Body of pancreas (tissue), 4 donors: Measurements from ENCODE around the gene MYLK. TPM values are rescaled to one million over a fixed set of nuclear protein-coding genes. Genes with fewer than 3 reads are reported as not detected.
"Not testable (repeated sequence)": the region's sequence is repeated elsewhere in the genome, so short reads cannot be mapped to it uniquely, and the experiment has no call there.

ENCODE experiments used
- ATAC-seq: fragments of 150-250 bp; one replicate; pipeline ENCODE4 v1.9.1; 2016
- DNase-seq, 4 donors: peaks; one replicate each; pipeline ENCODE4 v3.0.0-alpha.2; 2019
- H3K27ac ChIP-seq, 4 donors: fragments of 200-600 bp; sonication (generic); 1 replicate in 3 of 4; 2 replicates in 1 of 4; pipeline versions ENCODE4 v1.5.1 to v1.6.1; 2016 to 2019; ENCODE audit warnings: mild to moderate bottlenecking in 1 of 4, mixed read lengths in 1 of 4, moderate library complexity in 1 of 4
- H3K27me3 ChIP-seq, 2 donors: fragments of 200-600 bp; sonication (generic); one replicate each; pipeline ENCODE4 v1.6.0; 2016; ENCODE audit warnings: mild to moderate bottlenecking in 1 of 2
- H3K36me3 ChIP-seq, 2 donors: fragments of 200-600 bp; sonication (generic); replicated peaks in 1 of 2; 2 replicates each; pipeline ENCODE4 v1.5.1; 2016; ENCODE audit warnings: low read depth in 2 of 2; ENCODE audit not compliant: insufficient read depth in 1 of 2
- H3K4me1 ChIP-seq: fragments of 200-600 bp; sonication (generic); one replicate; pipeline ENCODE4 v1.6.0; 2016
- H3K4me3 ChIP-seq, 2 donors: fragments of 200-600 bp; sonication (generic); 1 replicate in 1 of 2; 2 replicates in 1 of 2; pipeline ENCODE4 v1.5.1; 2016 to 2019
- H3K9me3 ChIP-seq, 3 donors: fragments of 200-600 bp; sonication (generic); 1 replicate in 2 of 3; 2 replicates in 1 of 3; pipeline ENCODE4 v1.5.1; 2016
- POLR2A ChIP-seq, 3 donors: fragments of 450-650 bp; IDR thresholded peaks; one replicate each; pipeline ENCODE4 v1.6.1; 2016; ENCODE audit warnings: antibody characterized with exemption in 3 of 3, mild to moderate bottlenecking in 2 of 3
- WGBS, 2 donors: methylation state at CpG; one replicate each; pipeline ENCODE4 v1.1.5; 2017; 5-methylcytosine and 5-hydroxymethylcytosine counted together
- intact Hi-C: fragments of 100-400 bp; cut with DNase I; formaldehyde crosslinking; loops from one replicate; pipeline ENCODE4 v1.15.1; 2023
- total RNA-seq, 2 donors: library from RNA; depleted of rRNA; stranded (reverse); fragments of >200 nt; gene quantifications; one replicate each; pipeline ENCODE4 v1.1.0, GENCODE V29; 2016
- TF ChIP-seq, protein P1 (sequence below), 7 experiments: fragments of 450-650 bp in 4 of 7; fragments of 200-600 bp in 3 of 7; sonication (generic) in 3 of 7; IDR thresholded peaks; one replicate each; pipeline ENCODE4 v1.5.1; 2016 to 2019; ENCODE audit warnings: antibody characterized with exemption in 7 of 7

The MYLK gene
- total RNA-seq, 2 donors from 2014 or later: 7.6 to 36.6 TPM

- Histone ChIP-seq H3K27ac (no peak overlapping the region), H3K4me1 (peaks cover 9% of the 10 kb centered on the region), H3K9me3 (no peaks in the 10 kb centered on the region), H3K4me3 (no peak overlapping the region), H3K27me3 (no peaks in the 10 kb centered on the region), H3K36me3 (no peaks in the 10 kb centered on the region)
- TF ChIP-seq, protein P1, sequence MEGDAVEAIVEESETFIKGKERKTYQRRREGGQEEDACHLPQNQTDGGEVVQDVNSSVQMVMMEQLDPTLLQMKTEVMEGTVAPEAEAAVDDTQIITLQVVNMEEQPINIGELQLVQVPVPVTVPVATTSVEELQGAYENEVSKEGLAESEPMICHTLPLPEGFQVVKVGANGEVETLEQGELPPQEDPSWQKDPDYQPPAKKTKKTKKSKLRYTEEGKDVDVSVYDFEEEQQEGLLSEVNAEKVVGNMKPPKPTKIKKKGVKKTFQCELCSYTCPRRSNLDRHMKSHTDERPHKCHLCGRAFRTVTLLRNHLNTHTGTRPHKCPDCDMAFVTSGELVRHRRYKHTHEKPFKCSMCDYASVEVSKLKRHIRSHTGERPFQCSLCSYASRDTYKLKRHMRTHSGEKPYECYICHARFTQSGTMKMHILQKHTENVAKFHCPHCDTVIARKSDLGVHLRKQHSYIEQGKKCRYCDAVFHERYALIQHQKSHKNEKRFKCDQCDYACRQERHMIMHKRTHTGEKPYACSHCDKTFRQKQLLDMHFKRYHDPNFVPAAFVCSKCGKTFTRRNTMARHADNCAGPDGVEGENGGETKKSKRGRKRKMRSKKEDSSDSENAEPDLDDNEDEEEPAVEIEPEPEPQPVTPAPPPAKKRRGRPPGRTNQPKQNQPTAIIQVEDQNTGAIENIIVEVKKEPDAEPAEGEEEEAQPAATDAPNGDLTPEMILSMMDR (IDR thresholded peaks at IDR 0.05): no peak
- TF ChIP-seq POLR2A (IDR thresholded peaks at IDR 0.05): no peak
- DNase-seq (no peak), ATAC-seq (no peak)
- intact Hi-C loops: loop anchor here (5.0 kb wide), 1 partner anchor 71 kb away; no protein-coding TSS in a partner anchor
- 44 to 55% methylated on average over 4 of the region's 4 CpGs for WGBS, 2 donors
These were observed 161.1 kb downstream of the MYLK start for GRCh38 chr3:123723070-123723469.

DNA sequence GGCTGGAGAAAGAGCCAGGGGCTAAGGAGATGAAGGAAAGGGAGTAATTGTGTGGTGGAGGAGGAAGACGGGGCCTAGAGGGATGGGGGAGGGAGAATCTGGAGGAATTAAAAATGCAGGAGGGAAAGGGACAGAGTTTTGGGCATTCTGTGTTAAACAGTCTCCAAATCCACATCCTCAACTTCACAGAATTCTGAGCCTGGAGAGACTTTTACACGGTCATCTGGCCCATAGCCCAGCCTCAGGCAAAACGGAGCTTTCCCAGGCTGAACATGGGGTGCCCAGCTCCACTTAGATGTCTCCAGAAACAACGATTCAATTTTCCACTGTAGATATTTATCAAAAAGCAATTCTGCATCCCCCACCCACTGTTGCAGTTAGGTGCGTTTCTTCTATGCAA, 161.7 kb downstream of the MYLK start:
- no peaks in the 10 kb centered on the region for H3K36me3 ChIP-seq
- intact Hi-C loops: loop anchor here (5.0 kb wide), 1 partner anchor 70 kb away; no protein-coding TSS in a partner anchor
- H3K4me1 ChIP-seq: peaks cover 9% of the 10 kb centered on the region
- H3K27me3 ChIP-seq: no peaks in the 10 kb centered on the region
- no peak overlapping the region for H3K4me3 ChIP-seq
- WGBS, 2 donors: 51 to 55% methylated on average over 5 of the region's 5 CpGs
- H3K27ac ChIP-seq: no peak overlapping the region
- ATAC-seq: no peak
- H3K9me3 ChIP-seq: no peaks in the 10 kb centered on the region
- TF ChIP-seq, protein P1 (IDR thresholded peaks at IDR 0.05): no peak
- TF ChIP-seq POLR2A (IDR thresholded peaks at IDR 0.05): no peak
- no peak for DNase-seq

GRCh38 chr3:123722021-123722420, 162.1 kb downstream of the MYLK start:
- Histone ChIP-seq H3K27ac (no peak overlapping the region), H3K4me1 (peaks cover 9% of the 10 kb centered on the region), H3K36me3 (no peaks in the 10 kb centered on the region), H3K9me3 (no peaks in the 10 kb centered on the region), H3K4me3 (no peak overlapping the region), H3K27me3 (no peaks in the 10 kb centered on the region)
- 65 to 80% methylated on average over 10 of the region's 10 CpGs for WGBS, 2 donors
- no peak for DNase-seq
- TF ChIP-seq, protein P1 (IDR thresholded peaks at IDR 0.05): no peak
- TF ChIP-seq POLR2A (IDR thresholded peaks at IDR 0.05): no peak
- no peak for ATAC-seq
- intact Hi-C loops: loop anchor here (5.0 kb wide), 1 partner anchor 70 kb away; no protein-coding TSS in a partner anchor

DNA sequence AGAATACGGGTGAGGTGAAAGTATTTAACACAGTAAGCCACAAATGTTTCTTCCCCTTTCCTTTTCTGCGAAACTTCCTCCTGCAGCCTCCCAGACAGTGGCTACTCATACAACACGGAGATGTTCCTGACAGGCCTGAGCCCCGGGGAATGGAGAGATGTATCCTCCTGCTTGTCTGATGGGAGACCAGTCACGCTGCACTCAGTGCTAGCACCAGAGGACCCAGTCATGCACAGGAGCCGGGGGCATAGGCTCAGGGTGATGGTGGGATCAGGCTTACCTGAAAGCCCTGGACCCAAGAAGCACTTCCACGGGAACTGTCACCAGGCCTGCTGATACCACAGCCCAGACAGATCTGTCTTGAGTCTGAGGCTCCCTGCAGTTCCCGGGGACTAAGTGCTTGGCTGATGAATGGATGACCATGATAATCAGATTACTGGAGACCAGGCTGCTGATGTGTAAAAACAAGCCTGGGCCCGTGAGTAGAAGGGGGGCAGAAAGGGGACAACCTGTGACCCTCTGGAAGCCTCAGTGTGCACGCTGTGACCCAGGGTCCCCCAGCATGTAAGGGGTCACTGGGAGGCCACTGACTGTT, 162.9 kb downstream of the MYLK start:
- not testable (repeated sequence) for H3K36me3 ChIP-seq, H3K4me1 ChIP-seq, H3K27ac ChIP-seq, H3K4me3 ChIP-seq, H3K27me3 ChIP-seq, ATAC-seq, DNase-seq, H3K9me3 ChIP-seq
- intact Hi-C loops: loop anchor here (5.0 kb wide), 1 partner anchor 69 kb away; no protein-coding TSS in a partner anchor
- 47% methylated on average over 9 of the region's 10 CpGs; no CpG with 5 or more reads in 1 of the 2 donors for WGBS, 2 donors

DNA sequence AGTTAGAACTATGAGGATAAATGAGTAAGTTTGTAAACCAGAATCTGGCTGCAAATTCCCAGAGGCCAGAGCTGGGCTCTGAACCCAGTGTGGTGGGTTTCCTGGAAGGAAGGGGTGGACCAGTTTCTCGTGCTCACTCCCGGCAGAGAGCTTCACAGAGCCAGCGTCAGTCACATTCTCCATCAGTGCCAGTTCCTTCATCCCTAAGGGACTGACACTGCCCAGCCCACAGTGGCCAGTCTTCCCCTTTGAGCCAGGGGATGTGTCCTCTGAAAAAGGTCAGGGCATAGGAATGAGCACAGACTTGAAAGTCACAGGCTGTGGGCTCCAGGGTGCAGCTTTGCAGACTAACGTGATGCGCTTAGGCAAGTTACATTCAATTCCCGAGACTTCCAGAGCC, 163.5 kb downstream of the MYLK start:
- Histone ChIP-seq H3K36me3 (no peaks in the 10 kb centered on the region), H3K27me3 (no peaks in the 10 kb centered on the region), H3K4me1 (peaks cover 9% of the 10 kb centered on the region), H3K27ac (no peak overlapping the region), H3K4me3 (no peak overlapping the region), H3K9me3 (no peaks in the 10 kb centered on the region)
- DNase-seq (no peak), ATAC-seq (no peak)
- WGBS, 2 donors: 72% methylated on average over 5 to 6 of the region's 6 CpGs
- TF ChIP-seq POLR2A (IDR thresholded peaks at IDR 0.05): no peak
- TF ChIP-seq, protein P1 (IDR thresholded peaks at IDR 0.05): no peak
- intact Hi-C loops: loop anchor here (5.0 kb wide), 1 partner anchor 68 kb away; no protein-coding TSS in a partner anchor
